HG03095 (cell line): Measurements from ENCODE around the gene TCF7L2.

Experiments used
- ATAC-seq: cut with Tn5 transposase; IDR thresholded peaks from one replicate; pipeline ENCODE4 v1.9.1; 2021; ENCODE audit warnings: moderate library complexity; ENCODE audit not compliant: unreplicated experiment

Gene TCF7L2

GRCh38 chr10:112990271-112990670, 40.2 kb downstream of the TCF7L2 start:
- ATAC-seq, result no peak

- ATAC-seq, result no peak
Observed at GRCh38 chr10:112991888-112992491, 41.9 kb downstream of the TCF7L2 start.

DNA sequence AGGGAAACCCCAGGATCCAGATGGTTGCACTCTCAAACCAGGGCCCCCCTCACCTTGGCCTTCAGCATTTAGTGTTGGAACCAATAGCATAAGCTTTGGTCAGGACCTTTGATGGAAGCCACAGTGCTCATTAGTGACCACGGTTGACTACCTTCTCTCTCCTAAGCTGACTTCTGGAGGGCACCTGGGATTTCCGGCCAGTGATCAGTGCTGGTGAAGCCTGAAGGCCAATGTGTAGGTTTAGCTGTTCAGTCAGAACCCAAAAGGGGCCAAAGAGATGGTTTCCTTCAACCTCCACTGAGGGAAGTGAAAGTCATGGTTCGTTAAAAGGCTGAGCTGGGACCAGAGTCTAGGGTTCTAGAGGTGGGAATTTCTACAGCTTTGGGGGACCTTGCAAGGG, 46.4 kb downstream of the TCF7L2 start:
- no peak for ATAC-seq

DNA sequence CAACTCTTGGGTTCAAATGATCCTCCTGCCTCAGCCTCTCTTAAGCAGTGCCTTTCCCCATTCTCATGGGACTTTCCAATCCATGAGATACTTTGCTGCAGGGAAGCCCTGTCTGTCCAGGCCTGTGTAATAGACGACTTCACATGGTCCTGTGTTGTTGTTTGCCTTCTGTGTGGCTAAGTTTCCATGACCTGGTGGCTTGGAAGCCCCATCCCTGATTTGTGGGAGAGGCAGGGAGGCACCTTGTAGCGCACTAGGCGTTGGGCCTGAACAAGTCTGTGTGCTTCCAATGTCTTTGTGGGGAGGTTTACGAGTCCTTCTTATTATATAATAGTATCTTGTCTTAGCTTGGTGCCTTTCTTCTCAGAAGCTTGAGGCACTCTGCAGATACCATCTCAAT, 49.1 kb downstream of the TCF7L2 start:
- no peak for ATAC-seq

DNA sequence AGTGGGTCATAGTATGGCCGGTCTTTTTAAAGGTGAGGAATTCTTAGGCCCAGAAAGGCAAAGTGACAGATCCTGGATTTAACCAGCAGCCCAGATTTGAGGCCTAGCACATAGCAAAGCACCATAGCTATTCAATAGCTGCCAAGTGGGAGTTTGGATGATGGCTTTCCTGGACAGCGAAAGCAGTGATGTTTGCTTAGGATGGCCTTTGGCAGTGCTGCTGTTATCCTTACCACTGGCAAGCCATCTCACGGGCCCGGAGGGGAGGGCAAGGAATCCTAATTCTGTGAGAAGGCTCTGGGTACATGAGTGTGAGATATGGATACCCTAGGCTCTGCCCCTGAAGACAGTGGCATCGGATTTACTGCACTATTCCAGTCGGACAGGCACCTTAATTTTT, 50.4 kb downstream of the TCF7L2 start:
- no peak for ATAC-seq

- no peak for ATAC-seq
Observed at GRCh38 chr10:113000876-113001598, 51.0 kb downstream of the TCF7L2 start.

GRCh38 chr10:113001599-113002448, 51.8 kb downstream of the TCF7L2 start:
- no peak for ATAC-seq

DNA sequence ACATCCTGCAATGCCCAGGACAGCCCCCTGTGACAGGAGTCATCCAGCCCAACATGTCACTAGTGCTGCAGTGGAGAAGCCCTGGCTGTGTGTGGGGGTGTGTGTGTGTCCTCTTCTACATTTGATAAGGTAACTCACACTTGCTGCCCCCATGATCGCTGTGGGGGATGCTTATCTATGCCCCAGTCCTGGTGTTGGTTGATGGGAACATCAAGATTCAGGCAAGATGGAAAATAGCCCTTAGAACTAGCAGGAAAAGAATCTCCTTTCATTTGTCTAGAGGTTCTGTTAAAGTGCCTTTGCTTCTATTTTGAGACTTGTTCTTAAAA, 52.4 kb downstream of the TCF7L2 start:
- ATAC-seq, result no peak

DNA sequence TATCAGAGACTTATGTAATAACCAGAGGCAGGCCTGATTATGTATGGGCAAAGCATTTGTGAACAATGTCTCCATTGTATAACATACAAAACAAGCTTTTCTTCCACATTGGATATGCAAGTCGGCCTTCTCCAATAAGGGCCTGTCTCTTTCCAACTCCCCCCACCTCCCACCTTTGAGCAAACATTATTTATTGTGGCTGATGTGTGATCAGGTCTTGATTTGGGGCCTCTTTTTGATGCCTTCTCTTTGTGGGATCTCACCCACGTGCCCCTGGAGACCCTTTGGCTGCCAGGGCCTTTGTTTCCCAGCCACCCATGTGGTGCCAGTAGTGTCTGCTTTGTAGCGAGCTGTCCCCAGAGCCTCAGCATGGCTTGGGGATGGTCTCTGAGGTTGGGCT, 53.0 kb downstream of the TCF7L2 start:
- no peak for ATAC-seq

DNA sequence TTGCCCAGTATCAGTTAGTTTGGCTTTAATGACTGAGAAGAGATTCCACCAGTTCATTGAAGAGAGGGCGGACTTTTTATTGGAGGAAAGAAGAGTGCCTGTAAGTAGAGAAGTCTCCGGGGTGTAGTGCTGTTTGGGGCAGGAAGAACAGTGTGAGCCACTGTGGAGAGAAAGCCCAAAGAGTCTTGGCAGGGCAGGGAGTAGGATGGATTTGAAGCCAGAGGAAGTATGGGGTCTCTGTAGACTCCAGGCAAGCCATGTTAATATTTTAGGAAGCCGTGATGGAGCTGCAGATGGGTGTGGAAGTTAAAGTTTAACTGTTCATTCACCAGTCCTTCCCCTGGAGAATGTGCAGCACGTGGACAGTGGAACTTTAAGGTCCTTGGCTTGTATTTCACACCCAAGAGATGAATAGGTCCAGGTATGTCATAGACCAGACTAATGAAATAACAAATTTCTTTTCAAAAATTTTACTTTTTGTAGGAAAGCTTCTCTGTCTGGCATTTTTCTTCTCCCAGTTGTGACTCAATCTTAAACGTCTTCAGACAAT, 54.1 kb downstream of the TCF7L2 start:
- no peak for ATAC-seq

DNA sequence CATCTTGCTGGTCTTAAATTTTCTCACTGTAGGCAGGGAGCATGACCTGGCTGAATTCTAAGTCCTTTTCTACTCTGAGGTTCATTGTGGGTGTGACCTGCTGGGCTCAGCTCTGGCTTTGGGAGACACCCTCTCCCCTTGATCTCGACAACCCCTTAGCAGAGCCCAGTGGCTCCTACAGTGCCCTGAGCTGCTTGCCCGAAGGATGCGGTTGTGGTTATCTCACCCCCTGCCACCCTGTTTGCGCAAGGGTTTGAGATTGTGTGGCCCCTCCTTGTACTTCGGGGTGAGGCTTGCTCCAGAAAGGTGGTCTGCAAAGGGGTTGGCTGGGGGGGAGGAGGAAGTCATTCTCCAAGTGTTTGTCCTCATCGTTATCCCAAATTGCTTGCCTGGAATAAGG, 55.3 kb downstream of the TCF7L2 start:
- ATAC-seq, result no peak

GRCh38 chr10:113006656-113007342, 56.8 kb downstream of the TCF7L2 start:
- no peak for ATAC-seq

- no peak for ATAC-seq
Observed at GRCh38 chr10:113007343-113007771, 57.3 kb downstream of the TCF7L2 start.

GRCh38 chr10:113007821-113008220, 57.8 kb downstream of the TCF7L2 start:
- ATAC-seq, result no peak

GRCh38 chr10:113011592-113012374, 61.7 kb downstream of the TCF7L2 start:
- ATAC-seq, result no peak

DNA sequence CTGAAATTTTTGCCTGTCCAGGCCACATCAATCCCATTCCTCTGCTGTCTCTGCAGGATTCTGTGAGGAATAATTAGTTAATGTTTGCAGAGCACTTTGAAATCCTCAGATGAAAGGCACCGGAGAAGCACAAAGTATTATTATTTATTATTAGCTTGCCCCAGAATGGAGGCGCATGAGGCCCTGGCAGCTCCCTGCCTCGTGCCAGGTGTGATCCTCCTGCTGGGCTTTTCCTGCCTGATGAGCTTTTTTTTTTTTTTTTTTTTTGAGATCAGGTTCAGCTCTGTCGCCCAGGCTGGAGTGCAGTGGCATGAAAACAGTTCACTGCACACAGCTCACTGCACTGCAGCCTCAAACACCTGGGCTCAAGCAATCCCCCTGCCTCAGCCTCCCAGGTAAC, 65.2 kb downstream of the TCF7L2 start:
- ATAC-seq, result no peak

DNA sequence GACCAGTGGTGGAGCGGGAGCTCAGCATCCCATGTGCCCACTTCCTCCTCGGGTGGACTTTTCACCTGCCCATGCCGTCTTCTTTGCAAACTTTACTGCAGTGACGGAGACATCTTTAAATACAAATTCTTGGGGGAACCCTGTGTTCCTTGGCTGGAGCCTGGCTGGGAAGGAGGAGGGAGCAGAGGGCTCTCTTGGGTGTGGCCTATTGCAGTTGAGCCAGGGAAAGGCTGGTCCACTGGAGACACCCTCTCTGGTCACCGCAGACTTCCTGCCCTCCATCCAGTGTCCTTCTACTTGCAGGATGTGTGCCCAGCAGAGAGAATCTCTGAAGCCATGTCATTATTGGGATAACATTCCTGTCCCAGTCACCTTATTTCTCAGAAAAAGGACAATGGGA, 67.3 kb downstream of the TCF7L2 start:
- no peak for ATAC-seq

GRCh38 chr10:113018034-113018433, 68.0 kb downstream of the TCF7L2 start:
- ATAC-seq, result no peak

DNA sequence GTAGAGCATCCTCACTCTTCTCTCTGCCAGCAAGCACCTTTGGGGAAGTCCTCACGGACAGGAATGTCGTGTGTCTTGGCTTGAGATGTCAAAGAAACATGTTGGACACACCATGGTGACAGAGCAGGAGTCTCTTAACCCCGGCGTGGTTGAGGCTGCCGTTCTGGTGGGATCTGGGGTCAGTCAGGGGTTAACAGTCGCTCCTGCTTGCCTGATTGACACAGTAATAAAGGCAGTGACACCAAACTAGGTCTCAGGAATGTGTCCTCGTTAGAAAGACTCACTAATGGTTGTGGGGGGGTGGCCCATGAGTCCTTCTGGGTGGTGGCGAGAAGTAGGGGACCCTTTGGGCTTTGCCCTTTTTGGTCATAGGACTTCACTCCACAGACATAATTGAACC, 69.0 kb downstream of the TCF7L2 start:
- no peak for ATAC-seq

GRCh38 chr10:113019692-113020474, 69.8 kb downstream of the TCF7L2 start:
- no peak for ATAC-seq
